DMS53 treated with DMSO at 0.1 percent for 48 hours (cell line): ENCODE results near the gene LGMN.
"Not testable (repeated sequence)": the region's sequence is repeated elsewhere in the genome, so short reads cannot be mapped to it uniquely, and the experiment has no call there.

Source experiments
- DNase-seq: peaks from one replicate; lab custom pipeline; 2025; ENCODE audit not compliant: unreplicated experiment; lab: John Stamatoyannopoulos, UW

LGMN gene

GRCh38 chr14:92763666-92764631, 15.5 kb upstream of the LGMN start:
- DNase-seq, result not testable (repeated sequence)

GRCh38 chr14:92760524-92760805, 12.0 kb upstream of the LGMN start:
- no peak for DNase-seq

- DNase-seq, result no peak
Measured at GRCh38 chr14:92759679-92760523, 11.5 kb upstream of the LGMN start.

GRCh38 chr14:92759300-92759678, 10.9 kb upstream of the LGMN start:
- no peak for DNase-seq

- DNase-seq, result no peak
Measured at GRCh38 chr14:92756446-92756845, 8.0 kb upstream of the LGMN start.

- no peak for DNase-seq
Measured at GRCh38 chr14:92755495-92755894, 7.1 kb upstream of the LGMN start.

GRCh38 chr14:92754966-92755365, 6.5 kb upstream of the LGMN start:
- peak; percentile 43 for DNase-seq

GRCh38 chr14:92753250-92753649, 4.8 kb upstream of the LGMN start:
- no peak for DNase-seq

GRCh38 chr14:92751819-92752218, 3.4 kb upstream of the LGMN start:
- DNase-seq, result no peak

- no peak for DNase-seq
Measured at GRCh38 chr14:92750994-92751400, 2.6 kb upstream of the LGMN start.

GRCh38 chr14:92750222-92750728, 1.8 kb upstream of the LGMN start:
- not testable (repeated sequence) for DNase-seq

- no peak for DNase-seq
Measured at GRCh38 chr14:92747701-92748258, 647 bp downstream of the LGMN start.

GRCh38 chr14:92744198-92744597, 4.2 kb downstream of the LGMN start:
- DNase-seq, result no peak

GRCh38 chr14:92740440-92740839, 8.0 kb downstream of the LGMN start:
- DNase-seq, result no peak

- no peak for DNase-seq
Measured at GRCh38 chr14:92737619-92738188, 10.7 kb downstream of the LGMN start.

GRCh38 chr14:92737206-92737605, 11.2 kb downstream of the LGMN start:
- no peak for DNase-seq

GRCh38 chr14:92735344-92735743, 13.1 kb downstream of the LGMN start:
- DNase-seq, result no peak

- no peak for DNase-seq
Measured at GRCh38 chr14:92734618-92735017, 13.8 kb downstream of the LGMN start.

GRCh38 chr14:92733007-92733406, 15.4 kb downstream of the LGMN start:
- no peak for DNase-seq

- DNase-seq, result no peak
Measured at GRCh38 chr14:92731622-92732115, 16.8 kb downstream of the LGMN start.
